Fibroblast of lung (primary cell): ENCODE data around the gene TSTD2. TPM values are rescaled to one million over a fixed set of nuclear protein-coding genes. Genes with fewer than 3 reads are reported as not detected.

ENCODE experiments used
- DNase-seq, 2 donors: peaks; one replicate each; pipeline versions ENCODE4 v3.0.0 to v3.0.0-alpha.2; 2010; ENCODE audit warnings: low read depth in 2 of 2
- H2AFZ ChIP-seq: 2 replicates; pipeline ENCODE4 v1.5.1; 2012; ENCODE audit warnings: low read length, control low read depth, inconsistent platforms
- H3K27ac ChIP-seq: 2 replicates; pipeline ENCODE4 v1.5.1; 2011; ENCODE audit warnings: low read length, control low read depth; ENCODE audit not compliant: insufficient read depth
- H3K27me3 ChIP-seq: 2 replicates; pipeline ENCODE4 v1.5.1; 2011; ENCODE audit warnings: mild to moderate bottlenecking, low read length; ENCODE audit not compliant: control insufficient read depth, insufficient read depth
- H3K36me3 ChIP-seq: 2 replicates; pipeline ENCODE4 v1.5.1; 2011; ENCODE audit warnings: low read length; ENCODE audit not compliant: control insufficient read depth, insufficient read depth
- H3K4me1 ChIP-seq: 2 replicates; pipeline ENCODE4 v1.5.1; 2011; ENCODE audit warnings: low read length; ENCODE audit not compliant: control insufficient read depth, insufficient read depth; ENCODE audit errors: extremely low read depth
- H3K4me2 ChIP-seq: 2 replicates; pipeline ENCODE4 v1.5.1; 2011; ENCODE audit warnings: low read length, control low read depth; ENCODE audit not compliant: insufficient read depth; ENCODE audit errors: extremely low read depth
- H3K4me3 ChIP-seq, 4 experiments: fragments of 200-600 bp in 1 of 4; sonication (generic) in 1 of 4; replicated peaks in 1 of 4; 2 replicates each; pipeline ENCODE4 v1.5.1; 2011 to 2016; ENCODE audit warnings: low read length in 4 of 4, low read depth in 3 of 4, mild to moderate bottlenecking in 3 of 4, control low read depth in 2 of 4, inconsistent platforms in 1 of 4, mixed read lengths in 1 of 4; ENCODE audit not compliant: insufficient read depth in 1 of 4; ENCODE audit errors: control extremely low read depth in 1 of 4
- H3K79me2 ChIP-seq: 2 replicates; pipeline ENCODE4 v1.5.1; 2012; ENCODE audit warnings: mild to moderate bottlenecking, low read length, inconsistent platforms; ENCODE audit not compliant: control insufficient read depth, insufficient read depth
- H3K9ac ChIP-seq: 2 replicates; pipeline ENCODE4 v1.5.1; 2011; ENCODE audit warnings: mild to moderate bottlenecking, low read length, control low read depth; ENCODE audit not compliant: insufficient read depth
- H3K9me3 ChIP-seq: 2 replicates; pipeline ENCODE4 v1.5.1; 2012; ENCODE audit warnings: low read depth, low read length; ENCODE audit not compliant: control insufficient read depth, insufficient read depth
- H4K20me1 ChIP-seq: 2 replicates; pipeline ENCODE4 v1.5.1; 2011; ENCODE audit warnings: low read length; ENCODE audit not compliant: control insufficient read depth, insufficient read depth; ENCODE audit errors: extremely low read depth
- EZH2 ChIP-seq: IDR thresholded peaks from 2 replicates; pipeline ENCODE4 v1.5.1; 2012; ENCODE audit warnings: low read length, control low read depth, mild to moderate bottlenecking; ENCODE audit errors: missing control alignments
- polyA plus RNA-seq, 2 donors: library from polyadenylated mRNA; depleted of rRNA in 1 of 2; stranded (reverse) in 1 of 2; unstranded in 1 of 2; fragments of >200 nt; gene quantifications; 2 replicates each; pipeline ENCODE4 v1.2.1, GENCODE V29; 2011 to 2012; ENCODE audit warnings: missing spikeins in 1 of 2
- total RNA-seq: library from RNA; depleted of rRNA; stranded (reverse); fragments of >200 nt; gene quantifications from 2 replicates; pipeline ENCODE4 v1.2.1, GENCODE V29; 2014
- TF ChIP-seq, protein P1 (sequence below), 2 donors: IDR thresholded peaks in 1 of 2; conservative IDR thresholded peaks in 1 of 2; 1 replicate in 1 of 2; 2 replicates in 1 of 2; pipeline ENCODE4 v1.5.1; 2011 to 2012; ENCODE audit warnings: low read length in 2 of 2, control low read depth in 1 of 2, inconsistent platforms in 1 of 2, low read depth in 1 of 2, mild to moderate bottlenecking in 1 of 2

TSTD2 gene
- total and polyA plus RNA-seq, 2 donors (not counting 1 experiment from before 2014, with no cell fraction given) = 15.9 to 20.1 TPM

DNA sequence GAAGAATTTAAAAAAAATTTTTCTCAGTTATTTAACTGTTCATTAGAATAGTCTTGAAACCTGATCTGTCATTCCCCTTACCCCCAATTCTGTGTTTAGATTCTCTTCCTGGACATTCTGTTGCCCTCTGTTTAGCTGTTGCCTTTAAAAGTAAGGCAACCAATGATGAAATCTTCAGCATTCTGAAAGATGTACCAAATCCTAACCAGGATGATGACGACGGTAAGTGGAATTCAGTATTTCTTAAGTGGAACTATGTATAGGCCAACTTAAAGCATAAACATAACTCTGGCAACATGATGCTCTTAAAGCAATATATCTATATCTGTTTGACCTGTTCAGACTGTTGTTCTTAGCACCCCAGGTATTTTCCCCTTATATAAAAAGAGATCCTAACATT lies 27.7 kb upstream of the TSTD2 start:
- H3K27me3 ChIP-seq = no peaks in the 10 kb centered on the region
- no peaks in the 10 kb centered on the region for H3K9me3 ChIP-seq
- no peak overlapping the region for H3K9ac ChIP-seq
- H3K4me1 ChIP-seq = no peaks in the 10 kb centered on the region
- TF ChIP-seq, protein P1, sequence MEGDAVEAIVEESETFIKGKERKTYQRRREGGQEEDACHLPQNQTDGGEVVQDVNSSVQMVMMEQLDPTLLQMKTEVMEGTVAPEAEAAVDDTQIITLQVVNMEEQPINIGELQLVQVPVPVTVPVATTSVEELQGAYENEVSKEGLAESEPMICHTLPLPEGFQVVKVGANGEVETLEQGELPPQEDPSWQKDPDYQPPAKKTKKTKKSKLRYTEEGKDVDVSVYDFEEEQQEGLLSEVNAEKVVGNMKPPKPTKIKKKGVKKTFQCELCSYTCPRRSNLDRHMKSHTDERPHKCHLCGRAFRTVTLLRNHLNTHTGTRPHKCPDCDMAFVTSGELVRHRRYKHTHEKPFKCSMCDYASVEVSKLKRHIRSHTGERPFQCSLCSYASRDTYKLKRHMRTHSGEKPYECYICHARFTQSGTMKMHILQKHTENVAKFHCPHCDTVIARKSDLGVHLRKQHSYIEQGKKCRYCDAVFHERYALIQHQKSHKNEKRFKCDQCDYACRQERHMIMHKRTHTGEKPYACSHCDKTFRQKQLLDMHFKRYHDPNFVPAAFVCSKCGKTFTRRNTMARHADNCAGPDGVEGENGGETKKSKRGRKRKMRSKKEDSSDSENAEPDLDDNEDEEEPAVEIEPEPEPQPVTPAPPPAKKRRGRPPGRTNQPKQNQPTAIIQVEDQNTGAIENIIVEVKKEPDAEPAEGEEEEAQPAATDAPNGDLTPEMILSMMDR (conservative IDR thresholded peaks at IDR 0.05 in 1 of 2, IDR thresholded peaks at IDR 0.05 in 1 of 2; ENCODE audit: low read depth in 1 of 2, low read length in 2 of 2) = no peak
- no peak for TF ChIP-seq EZH2
- no peak overlapping the region for H3K27ac ChIP-seq
- no peaks in the 10 kb centered on the region for H4K20me1 ChIP-seq
- no peaks in the 10 kb centered on the region for H3K79me2 ChIP-seq
- H3K36me3 ChIP-seq = peaks cover 9% of the 10 kb centered on the region
- no peak overlapping the region for H2AFZ ChIP-seq
- H3K4me3 ChIP-seq = no peak overlapping the region
- DNase-seq = peak in 1 of 2 donors; percentile 78
- no peak overlapping the region for H3K4me2 ChIP-seq

DNA sequence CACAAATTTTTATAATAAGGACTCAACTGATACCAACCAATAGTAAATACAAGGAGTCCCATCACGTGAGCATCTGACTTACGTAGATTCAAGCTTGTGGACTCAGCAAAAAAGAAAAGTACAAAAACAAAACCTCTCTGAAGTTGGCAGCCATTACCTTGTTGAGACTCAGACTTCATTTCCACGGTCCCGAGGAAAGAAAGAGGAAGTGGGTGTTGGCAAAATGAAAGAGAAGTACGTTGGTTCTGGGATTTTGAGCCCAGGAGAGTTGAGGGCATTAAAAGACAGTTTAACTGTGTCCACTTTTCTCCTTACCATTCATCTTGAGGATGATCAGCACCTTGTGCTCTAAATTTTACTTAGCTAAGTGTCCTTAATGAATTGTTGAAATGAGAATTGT lies 27.2 kb upstream of the TSTD2 start:
- H3K9ac ChIP-seq = no peak overlapping the region
- no peaks in the 10 kb centered on the region for H3K4me1 ChIP-seq
- H3K4me3 ChIP-seq = no peak overlapping the region
- H3K79me2 ChIP-seq = no peaks in the 10 kb centered on the region
- H3K27me3 ChIP-seq = no peaks in the 10 kb centered on the region
- DNase-seq = no peak
- H4K20me1 ChIP-seq = no peaks in the 10 kb centered on the region
- H3K27ac ChIP-seq = no peak overlapping the region
- TF ChIP-seq, protein P1 (conservative IDR thresholded peaks at IDR 0.05 in 1 of 2, IDR thresholded peaks at IDR 0.05 in 1 of 2; ENCODE audit: low read depth in 1 of 2, low read length in 2 of 2) = no peak
- no peak for TF ChIP-seq EZH2
- H3K4me2 ChIP-seq = no peak overlapping the region
- no peaks in the 10 kb centered on the region for H3K9me3 ChIP-seq
- no peak overlapping the region for H2AFZ ChIP-seq
- peaks cover 8% of the 10 kb centered on the region for H3K36me3 ChIP-seq

DNA sequence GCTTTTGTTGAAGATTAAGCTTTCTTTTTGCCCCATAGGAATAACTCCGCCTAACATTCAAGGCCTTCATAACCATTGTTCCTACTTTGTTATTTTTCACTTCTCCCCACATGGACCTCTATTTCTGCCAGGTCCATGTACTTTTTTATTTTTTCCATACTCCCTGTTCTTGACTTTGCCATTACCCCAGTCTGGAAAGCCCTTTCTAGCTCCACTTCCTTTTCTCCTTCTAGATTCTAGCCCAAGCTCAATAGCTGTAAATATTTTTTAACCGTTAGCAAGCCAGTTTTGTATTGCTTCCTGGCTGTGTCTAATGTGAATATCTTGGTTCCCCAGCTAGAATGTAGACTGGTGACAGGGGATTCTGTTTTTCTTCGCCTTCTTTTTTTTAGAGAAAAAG lies 26.6 kb upstream of the TSTD2 start:
- Histone ChIP-seq H3K4me2 (no peak overlapping the region), H3K4me1 (no peaks in the 10 kb centered on the region), H3K27me3 (no peaks in the 10 kb centered on the region), H3K9me3 (no peaks in the 10 kb centered on the region), H4K20me1 (no peaks in the 10 kb centered on the region), H3K36me3 (peaks cover 8% of the 10 kb centered on the region), H3K27ac (no peak overlapping the region), H3K79me2 (no peaks in the 10 kb centered on the region), H2AFZ (no peak overlapping the region), H3K4me3 (no peak overlapping the region), H3K9ac (no peak overlapping the region)
- TF ChIP-seq, protein P1 (conservative IDR thresholded peaks at IDR 0.05 in 1 of 2, IDR thresholded peaks at IDR 0.05 in 1 of 2; ENCODE audit: low read depth in 1 of 2, low read length in 2 of 2) = no peak
- no peak for TF ChIP-seq EZH2
- no peak for DNase-seq
